NCI-H446 (cell line): ENCODE data around the gene ZNF831.

Source experiments
- DNase-seq, 2 experiments: peaks; one replicate each; lab custom pipeline; 2025; lab: John Stamatoyannopoulos, UW

The ZNF831 gene

DNA sequence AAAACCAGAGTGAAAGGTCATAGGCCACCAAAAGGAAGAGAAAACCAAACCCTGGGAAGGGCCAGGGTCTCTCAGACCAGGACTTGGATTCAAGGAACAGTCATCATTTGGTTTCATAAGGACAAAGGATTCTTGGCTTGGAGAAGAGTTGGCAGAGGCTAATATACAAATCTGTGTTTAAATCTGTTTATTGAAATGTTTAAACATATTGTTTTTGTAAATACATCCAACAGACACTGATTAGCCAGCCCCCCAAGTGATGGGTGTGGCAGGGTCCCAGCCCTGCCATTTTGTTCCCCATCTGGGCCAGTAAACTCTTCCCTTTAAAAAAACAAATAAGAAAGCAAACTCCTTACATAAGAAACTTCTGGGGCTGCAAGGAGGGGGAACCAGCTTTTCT, 6.1 kb upstream of the ZNF831 start:
- no peak for DNase-seq

- no peak for DNase-seq
Measured at GRCh38 chr20:59157961-59158541, 5.6 kb upstream of the ZNF831 start.

DNA sequence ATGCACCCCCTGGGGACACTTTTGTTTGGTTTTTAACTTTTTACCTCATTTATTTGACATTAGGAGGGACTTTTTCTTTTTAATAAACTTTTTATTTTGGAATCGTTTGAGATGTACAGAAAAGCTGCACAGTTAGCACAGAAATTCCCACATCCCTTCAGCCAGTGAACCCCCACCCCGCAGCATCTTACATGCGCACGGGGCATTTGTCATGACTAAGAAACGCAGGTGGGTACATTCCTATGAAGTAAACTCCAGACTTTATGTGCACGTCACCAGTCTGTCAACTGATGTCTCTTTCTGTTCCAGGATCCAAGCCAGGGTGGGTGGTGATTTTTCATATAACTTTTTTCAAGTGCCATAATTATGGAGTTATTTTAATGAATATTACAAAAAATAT, 4.9 kb upstream of the ZNF831 start:
- DNase-seq, result no peak

DNA sequence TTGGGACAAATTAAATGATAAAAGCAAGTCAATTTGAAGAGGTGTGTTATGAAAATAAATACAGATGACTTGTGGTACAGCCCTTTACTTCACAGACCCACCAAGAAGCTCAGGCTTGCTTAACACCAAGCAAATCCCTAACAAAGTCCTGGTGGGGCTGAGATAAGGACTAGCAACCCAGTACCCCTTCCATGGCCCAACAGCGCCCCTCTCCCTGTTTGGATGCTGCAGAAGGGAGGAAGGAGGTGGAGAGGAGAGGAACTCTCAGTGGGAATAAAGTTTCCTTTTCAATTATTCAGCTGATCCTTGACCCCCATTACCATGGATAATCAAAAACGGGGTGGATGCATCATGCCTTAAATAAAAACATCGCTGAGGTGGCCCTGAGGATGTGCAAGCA, 4.5 kb upstream of the ZNF831 start:
- DNase-seq, result no peak

DNA sequence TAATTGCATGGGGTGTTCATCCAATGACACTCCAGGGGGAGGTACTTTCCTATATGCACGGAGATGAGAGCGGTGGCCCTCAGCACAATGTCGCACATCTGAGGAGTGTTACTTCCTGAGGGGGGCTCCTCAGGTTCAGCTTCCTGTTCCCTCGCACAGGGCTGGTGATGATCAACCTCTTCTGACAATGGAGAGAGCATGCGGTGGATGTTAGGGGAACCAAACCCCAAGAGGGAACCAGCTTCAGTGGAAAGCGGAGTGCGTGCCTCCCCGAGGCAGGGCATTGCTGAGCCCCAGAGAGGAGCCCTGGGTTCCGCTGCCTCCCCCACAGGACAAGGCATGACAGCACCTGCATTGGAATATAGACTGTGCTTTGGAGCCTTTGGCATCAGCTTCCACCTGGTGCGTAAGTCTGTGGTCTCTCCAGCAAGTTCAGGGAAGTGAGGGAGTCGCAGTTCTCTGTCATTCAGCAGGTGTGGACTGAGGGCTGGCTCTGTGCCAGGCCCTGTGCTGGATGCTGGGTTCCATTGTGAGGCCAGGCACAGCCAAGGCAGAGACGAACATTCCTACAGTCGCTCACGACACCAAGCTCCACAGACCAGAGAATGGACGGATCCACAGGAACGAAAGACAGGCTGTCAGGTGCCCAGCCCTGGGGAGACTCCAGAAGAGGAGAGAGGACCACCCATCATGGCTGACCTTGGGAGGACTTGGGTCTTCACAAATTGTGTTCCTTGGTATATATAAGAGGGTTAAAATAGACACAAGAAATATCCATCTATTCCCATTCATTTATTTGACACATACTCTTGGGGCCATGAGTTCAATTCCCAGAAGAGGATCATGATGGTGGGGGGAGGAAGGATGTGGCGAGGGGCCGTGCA, 3.9 kb upstream of the ZNF831 start:
- DNase-seq, result no peak

DNA sequence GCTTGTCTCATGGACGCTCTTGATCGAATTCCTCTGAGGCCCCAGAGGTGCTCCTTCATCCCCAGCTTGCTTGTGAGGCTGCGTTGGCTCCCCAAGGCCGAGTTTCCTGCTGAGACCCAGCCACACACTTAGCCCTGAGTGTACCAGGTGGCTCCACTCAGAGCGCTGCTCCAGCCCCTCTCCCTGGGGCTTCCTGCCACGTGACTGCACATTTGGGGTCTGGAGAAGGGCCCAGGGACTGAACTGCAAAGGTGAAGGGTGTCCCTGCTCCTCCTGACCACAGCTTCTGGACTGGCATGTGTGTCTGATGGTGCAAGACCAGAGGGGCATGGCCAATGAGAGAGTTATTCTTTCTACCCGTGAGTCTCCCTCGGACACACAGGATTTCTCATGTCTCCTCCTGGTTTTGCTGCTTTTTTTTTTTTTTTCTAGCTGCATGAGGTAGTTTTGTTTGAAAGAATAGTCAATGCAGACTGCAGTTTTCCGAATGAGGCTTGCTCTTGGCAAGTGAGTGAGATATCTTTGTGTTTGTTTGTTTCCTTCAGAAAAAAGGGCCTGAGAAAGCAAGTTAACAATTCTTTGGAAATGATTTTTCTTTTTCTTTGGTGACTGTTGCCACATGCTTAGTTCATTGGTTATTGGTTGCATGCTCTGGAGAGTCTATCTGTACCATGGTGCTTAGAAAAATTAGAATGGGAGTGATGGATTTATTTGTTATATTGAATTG, 3.1 kb upstream of the ZNF831 start:
- DNase-seq, result no peak

DNA sequence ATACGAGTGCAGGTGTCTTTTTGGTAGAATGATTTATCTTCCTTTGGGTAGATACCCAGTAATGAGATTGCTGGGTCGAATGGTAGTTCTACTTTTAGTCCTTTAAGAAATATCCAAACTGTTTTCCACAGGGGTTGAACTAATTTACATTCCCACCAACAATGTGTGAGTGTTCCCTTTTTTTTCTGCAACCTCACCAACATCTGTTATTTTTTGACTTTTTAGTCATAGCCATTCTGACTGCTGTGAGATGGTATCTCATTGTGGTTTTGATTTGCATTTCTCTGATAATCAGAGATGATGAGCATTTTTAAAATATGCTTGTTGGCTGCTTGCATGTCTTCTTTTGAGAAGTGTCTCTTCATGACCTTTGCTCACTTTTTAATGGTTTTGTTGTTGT, 1.9 kb upstream of the ZNF831 start:
- no peak for DNase-seq

GRCh38 chr20:59164686-59165391, 1.2 kb downstream of the ZNF831 start:
- no peak for DNase-seq

DNA sequence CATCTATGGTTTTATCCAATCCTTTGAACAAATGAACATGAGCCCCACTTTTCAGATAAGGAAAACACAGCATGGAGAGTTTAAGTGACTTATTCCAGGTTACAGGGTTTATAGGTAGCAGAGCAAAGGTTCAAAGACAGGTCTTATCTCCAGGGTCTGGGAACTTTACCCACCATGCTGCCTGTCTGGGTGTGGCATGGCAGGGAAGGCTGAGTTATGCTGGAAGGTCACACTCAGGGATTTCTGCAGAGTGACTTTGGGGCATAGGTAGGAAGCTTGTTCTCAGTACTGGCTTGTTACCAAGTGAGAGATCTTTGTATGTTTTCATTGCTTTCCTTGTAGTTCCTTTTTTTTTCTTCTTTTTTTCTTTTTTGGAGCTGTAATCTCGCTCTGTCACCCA, 1.8 kb downstream of the ZNF831 start:
- DNase-seq, result no peak

- no peak for DNase-seq
Measured at GRCh38 chr20:59165891-59166709, 2.5 kb downstream of the ZNF831 start.

DNA sequence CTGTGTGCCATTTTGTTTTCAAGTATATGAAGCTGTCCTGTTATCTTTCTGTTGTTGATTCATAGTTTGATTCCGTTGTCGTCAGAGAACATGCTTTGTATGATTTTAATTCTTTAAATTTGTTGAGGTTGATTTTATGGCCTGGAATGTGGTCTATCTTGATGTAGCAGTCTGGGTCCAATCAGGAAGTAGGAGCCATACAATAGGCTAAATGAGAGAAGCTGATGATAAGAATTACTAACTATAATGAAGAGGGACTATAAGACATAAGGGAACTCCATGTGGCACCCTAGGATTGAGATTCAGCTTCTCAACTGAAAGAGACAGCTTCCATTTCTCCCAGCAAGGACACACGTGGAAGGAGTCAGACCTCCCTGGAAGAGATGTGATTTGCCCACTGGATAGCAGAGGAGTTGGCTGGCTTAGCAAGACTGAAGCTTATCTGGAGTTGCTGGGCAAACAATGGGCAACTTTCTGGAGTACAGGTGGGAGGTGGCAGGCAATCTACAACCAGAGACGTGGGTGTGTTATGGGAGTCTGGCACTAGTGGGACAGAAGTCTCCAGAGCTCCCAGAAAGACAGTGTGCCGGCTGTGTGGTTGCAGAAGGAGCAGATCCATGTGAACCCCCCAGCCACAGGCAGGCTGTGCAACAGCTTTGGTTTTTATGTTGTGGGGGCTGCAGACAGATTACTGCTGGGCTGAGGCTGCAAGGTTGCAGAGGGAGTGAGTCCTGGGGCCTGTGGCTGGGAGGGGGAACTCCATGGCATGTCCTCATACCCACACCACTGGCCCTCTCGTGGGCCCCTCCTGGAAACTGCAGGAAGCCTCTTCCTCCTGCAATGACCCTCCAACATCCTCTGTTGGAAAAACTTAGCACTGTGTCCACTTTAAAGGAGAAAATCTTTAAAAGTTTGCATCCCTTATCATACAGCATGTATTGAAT, 7.1 kb downstream of the ZNF831 start:
- DNase-seq, result no peak

DNA sequence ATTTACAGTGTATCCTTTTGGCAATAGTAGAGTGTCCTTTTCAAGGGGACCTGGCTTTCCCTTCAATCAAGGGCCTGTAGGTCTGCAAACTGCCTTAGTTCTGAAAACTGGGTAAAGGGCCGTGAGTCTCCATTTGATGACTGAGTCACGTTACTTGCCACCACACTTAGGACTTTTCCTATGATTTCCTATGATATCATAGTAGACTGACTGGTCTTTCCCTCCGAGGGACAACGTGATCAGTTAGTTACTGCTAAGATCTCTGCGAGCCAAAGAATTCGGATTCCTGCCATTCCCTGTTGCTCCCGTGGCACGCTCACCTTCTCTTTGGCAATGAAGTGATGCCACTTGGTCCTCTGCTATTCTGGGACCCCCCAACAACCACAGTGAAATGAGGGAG, 8.4 kb downstream of the ZNF831 start:
- no peak for DNase-seq

GRCh38 chr20:59173938-59174491, 10.4 kb downstream of the ZNF831 start:
- DNase-seq, result no peak

DNA sequence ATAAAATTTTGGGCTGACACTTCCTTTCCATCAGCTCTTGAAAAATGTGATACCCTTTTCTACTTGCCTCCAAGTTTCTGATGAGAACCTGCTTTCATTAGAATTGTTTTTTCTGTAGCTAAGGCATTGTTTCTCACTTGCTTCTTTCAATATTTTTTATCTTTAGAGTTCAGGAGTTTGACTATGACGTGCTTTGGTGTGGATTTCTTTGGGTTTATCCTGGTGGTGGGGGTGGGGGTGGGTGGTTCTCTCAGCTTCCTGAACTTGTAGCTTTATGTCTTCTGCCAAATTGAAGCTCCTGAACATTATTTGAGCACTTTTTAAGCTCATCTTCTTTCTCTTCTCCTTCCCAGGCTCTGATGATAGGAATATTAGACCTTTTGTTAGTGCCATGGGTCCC, 11.4 kb downstream of the ZNF831 start:
- no peak for DNase-seq

- no peak for DNase-seq
Measured at GRCh38 chr20:59175861-59176260, 12.2 kb downstream of the ZNF831 start.

DNA sequence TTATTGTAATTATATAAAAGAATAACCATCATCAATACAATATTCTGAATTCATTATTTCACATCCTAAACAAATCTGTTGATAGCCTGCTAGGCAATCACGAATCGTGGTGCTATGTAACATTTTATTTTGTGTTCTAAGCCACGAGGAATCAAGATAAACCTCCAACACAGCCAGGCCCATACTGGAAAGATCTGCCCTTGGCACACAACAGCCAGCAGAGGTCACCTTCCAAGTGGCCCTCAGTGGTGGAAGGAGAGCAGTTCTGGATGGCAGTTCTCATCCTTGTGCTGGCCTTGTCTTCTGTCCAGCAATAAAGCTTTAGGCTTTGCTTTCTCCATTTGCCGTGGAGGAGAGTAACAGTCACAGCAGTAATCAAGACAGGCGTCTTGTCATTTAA, 13.2 kb downstream of the ZNF831 start:
- DNase-seq, result no peak

- DNase-seq, result no peak
Measured at GRCh38 chr20:59177266-59178250, 13.9 kb downstream of the ZNF831 start.

DNA sequence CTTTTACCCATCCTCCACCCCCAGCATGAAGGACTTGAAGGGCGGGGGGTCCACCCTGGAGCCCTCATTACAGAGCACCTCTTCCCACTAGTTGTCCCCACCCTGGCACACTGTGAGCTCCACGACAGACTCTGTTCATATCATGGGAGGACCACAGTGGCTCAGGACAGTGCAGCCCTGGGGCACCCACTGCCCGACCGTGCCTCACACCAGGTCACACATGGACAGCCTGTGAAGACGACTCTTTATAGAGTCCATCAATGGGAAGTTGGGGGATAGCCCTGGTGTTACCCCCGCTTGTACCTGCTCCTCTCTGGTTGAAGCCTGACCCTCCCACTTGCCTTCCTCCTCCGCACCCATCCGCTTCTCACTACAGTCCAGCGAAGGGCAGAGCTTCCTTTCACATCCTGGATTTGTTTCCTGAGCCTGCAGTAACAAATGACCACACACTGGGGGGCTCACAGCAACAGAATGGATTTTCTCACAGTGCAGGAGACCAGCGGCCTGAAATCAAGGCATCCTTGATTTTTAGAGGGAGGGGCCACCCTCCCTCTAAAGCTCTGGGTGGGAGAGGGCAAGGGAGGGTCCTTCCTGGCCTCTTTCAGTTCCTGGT, 15.5 kb downstream of the ZNF831 start:
- no peak for DNase-seq
